ENCODE results near the gene GLIS1.

DNA sequence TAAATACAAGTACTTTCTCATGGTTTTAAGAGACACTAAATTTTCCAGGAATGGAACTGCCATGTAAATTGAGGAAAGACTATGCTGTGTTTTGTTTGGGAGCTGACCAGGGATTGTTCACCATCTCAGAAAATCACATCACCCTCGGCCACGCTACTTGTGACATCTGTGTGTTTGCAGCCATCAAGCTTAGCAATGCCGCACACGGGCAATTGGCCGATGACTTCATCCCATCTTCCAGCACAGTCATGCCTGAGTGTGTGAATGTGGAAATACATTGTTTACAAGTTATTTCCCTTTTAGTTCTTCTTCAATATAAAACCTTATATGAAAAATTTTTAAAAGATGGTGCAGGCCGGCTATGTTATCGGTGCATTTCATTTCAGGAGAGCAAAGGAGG, 121.6 kb downstream of the GLIS1 start:
- no peak for TF ChIP-seq GATA3 (IDR thresholded peaks at IDR 0.05; ENCODE audit: low read depth, low read length)
- no peak for TF ChIP-seq GATA2 (IDR thresholded peaks at IDR 0.05; ENCODE audit: low read depth, low read length)

All from SH-SY5Y (cell line).